Nucleus accumbens (tissue), 56 donors: ENCODE measurements around the gene PAK6.
A peak's percentile ranks its signal among the peaks of the same experiment; 100 is the strongest.

Source experiments
- DNase-seq, 56 donors: peaks; one replicate each; lab custom pipeline; 2025; lab: John Stamatoyannopoulos, UW

PAK6 gene

DNA sequence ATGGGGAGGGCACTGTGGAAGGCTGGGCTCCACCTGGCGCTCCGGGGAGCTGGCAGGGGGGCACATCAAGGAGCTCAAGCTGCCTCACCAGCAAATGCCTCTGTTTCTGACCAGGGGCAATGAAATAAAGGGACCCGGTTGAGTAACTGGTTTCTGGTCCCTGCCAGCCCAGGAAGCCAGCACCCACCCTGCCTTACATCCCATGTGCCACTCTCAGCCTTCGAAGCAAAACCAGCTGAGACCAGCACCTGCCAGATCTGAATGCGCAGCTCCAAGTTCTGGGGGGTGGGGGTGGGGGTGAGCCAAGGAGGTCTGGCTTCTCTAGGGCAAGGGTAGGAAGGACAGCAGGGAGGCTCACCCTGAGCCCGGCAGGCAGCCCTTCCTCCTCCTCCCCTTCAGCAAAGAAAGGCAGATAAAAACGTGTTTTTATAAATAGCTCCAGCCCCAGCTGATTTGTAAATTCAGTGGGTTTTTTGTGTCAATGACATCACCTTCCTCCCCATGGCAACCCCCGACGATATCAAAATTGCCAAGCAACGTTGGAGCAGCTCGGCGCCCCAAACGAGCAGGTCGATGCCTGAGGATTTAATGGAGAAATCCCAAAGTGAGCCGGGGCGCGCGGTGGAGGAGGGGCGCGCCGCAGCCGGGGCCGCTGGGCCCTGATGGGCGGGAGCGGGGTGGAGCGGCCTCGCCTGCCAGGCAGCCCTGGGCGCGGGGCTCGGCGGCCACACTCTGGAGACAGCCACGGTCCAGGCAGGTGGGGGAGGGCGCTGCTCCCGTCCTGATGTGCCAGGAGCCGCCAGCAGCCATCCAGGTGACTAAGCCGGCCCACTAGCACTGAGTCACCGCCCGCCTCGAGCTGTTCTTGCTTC lies at the start of gene PAK6:
PAK6 (plus strand) TSS at position 532 of the 872 bp plus-strand sequence. CDS start 25,723 bp downstream, outside the sequence.
- DNase-seq: peak in 43 of 56 donors; percentile 27 to 90 (median 72)

DNA sequence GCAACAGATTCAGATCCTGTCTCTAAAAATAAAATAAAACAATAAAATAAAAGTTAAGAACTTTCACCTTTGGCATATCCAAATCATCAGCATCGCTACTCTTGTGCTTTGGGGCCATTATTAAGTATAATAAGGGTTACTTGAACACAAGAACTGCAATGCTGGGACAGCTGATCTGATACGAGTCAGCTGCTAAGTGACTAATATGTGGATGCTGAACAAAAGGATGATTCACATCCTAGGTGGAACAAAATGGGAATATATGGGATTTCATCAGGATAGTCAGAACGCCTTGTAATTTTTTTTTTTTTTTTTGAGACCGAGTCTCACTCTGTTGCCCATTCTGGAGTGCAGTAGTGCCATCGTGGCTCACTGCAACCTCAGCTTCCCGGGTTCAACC lies 48.3 kb upstream of the PAK6 start:
- peak in 4 of 56 donors; percentile 2 to 20 (median 17) for DNase-seq

DNA sequence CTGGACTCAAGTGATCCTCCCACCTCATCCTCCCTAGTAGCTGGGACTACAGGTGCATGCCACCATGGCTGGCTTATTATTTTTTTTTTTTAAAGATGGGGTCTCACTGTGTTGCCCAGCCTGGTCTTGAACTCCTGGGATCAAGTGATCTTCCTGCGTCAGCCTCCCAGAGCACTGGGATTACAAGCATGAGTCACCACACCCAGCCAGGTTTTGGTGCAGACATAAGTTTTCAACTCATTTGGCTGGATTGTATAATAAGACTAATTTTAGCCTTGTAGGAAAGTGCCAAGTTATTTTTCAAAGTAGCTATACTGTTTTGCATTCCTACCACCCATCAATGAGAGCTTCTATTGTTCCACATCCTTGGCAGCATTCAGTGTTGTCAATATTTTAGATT lies 45.9 kb upstream of the PAK6 start:
- peak in 20 of 56 donors; percentile 1 to 64 (median 18) for DNase-seq

DNA sequence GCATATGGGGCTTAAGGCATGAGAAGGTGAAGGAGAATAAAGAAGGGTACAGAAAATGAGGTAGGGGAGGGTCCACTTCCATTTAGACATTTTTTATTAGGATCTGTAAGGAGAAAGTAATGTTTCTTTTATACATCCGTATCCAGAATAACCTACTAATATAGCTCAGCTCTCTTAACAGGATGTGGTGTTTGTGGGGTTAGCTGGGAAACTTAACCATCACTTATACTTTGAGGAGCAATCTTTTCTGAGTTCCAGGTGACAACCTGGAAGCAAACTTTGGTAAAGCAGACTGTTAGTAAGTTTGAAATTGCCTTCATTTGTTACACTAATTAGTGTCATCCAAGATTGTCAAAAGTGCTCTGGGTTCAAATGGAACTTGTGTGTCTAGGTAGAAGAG lies 41.4 kb upstream of the PAK6 start:
- no peak for DNase-seq

DNA sequence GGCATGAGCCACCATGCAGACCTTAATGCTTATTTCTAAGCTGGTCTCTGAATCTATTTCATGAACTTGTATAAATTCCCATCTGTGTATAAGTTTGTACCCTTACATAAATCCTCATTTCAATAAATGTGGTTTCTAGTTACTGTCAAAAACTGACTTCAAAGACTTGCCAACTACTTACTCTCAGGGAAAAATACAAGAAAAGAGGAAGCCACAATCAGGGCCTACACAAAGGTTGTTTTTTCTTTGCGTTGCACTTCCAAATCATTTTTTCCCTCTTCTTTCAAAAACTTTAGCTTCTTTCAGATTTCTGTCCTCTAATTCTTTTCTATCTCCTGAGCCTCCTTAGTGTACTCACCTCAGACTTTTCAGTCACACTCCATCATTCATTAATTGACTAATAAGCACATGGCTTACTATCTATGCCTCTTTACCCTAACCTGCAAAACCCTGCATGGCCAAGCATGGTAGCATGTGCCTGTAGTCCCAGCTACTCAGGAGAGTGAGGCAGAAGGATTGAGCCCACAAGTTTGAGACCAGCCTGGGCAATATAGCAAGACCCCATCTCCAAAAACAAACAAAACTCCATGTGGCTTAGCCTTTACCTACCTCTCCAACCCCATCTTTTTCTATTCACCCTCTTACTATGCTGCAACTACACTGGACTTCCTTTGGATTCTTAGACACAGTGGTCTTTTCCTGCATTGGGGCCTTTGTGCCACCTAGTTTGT lies 40.3 kb upstream of the PAK6 start:
- no peak for DNase-seq

DNA sequence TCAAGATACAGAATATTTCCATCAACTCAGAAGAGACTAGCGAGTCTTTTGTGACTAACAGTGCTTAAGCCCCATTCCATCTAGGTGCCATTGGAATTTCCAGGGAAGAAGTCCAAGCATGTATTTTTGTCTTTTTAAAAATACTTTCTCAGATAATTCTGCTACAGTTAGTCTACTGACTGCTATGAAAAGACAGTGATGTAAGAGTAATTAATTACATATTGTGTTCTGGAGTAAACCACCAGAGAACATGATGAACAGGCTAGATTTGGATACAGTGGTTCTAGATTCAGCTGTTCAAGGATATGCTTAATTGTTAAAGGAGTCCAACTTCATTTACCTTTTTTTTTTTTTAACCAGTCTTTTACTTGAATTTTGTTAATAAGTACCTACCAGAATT lies 34.8 kb upstream of the PAK6 start:
- DNase-seq: no peak

DNA sequence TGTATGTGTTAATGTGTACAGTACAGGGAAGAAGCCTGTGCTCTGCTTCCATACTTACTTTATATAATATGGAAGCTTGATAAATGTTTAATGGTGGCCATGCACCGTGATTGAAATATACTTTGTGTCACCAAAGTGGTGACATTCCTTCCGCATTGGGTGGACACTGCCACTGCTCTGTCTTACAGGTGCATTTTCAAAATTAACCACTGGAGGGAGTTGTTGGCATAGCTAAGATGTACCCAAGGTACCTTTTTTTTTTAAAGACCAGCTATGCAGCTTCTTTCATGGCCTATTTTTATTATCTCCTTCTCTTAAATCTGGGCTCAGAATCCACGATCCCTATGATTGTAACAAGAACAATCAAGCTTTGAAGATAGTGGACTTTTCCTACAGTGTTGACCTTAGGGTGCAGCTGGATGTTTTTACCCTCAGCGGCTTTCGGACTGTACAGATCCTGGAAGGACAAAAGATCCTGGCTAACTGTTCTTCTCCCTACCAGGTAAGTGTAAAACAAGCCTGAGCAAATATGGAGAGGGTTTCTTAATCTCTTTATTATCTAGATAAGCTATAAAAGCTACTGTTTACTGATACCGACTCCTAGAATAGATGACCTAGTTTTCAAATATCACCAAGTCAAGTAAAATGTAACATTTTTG lies 21.6 kb upstream of the PAK6 start:
- peak in 11 of 56 donors; percentile 1 to 44 (median 16) for DNase-seq

DNA sequence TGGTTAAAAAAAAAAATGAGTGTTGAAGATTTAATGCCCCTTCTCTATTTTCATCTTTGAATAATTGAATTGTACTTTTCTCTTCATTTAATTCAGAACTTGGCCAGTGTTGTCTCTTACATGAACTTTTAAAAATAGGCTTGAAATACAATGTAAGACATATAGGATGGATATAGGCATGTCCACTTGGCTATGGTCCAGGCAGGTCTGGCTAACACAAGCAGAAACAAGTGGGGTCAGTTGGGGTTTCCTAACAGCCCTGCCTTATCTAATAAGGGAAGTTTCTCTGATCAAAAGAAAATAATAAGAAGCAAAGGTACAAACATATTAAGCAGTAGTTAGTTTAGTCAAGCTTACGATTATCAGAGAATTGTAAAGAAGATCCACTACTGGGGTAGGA lies 19.1 kb upstream of the PAK6 start:
- DNase-seq: no peak

DNA sequence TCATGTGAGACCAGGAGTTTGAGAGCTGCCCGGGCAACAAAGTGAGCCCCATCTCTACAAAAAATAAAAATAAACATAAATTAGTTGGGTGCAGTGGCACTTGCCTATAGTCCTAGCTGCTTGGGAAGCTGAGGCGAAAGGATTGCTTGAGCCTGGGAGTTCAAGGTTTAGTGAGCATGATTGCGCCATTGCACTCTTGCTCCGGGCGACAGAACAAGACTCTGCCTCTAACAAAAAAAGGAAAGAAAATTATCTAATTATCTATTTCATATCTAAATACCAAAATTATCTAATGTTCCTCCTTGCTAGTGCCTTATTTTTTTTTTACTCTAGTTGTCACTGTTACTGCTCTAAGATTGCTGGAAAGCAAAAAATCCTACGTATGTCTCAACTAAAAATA lies 16.7 kb upstream of the PAK6 start:
- no peak for DNase-seq

DNA sequence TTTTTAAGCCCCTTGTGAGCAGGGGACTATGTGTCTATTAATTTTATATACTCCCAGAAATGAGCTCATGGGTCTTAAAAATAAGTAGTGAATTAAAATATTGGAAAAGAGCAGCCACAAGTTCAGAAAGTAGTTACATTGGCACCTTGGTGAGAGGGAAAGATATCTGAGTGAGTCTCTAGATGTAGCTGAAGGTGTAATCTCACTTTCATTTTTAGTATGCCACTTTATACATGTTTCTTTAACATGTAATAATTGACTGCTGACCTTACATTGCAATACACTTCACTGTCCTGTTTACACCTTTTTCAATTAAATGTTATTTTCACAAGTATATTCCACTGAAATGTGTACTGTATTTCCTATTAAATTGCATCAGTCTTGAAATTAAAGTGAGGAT lies 12.1 kb upstream of the PAK6 start:
- no peak for DNase-seq

DNA sequence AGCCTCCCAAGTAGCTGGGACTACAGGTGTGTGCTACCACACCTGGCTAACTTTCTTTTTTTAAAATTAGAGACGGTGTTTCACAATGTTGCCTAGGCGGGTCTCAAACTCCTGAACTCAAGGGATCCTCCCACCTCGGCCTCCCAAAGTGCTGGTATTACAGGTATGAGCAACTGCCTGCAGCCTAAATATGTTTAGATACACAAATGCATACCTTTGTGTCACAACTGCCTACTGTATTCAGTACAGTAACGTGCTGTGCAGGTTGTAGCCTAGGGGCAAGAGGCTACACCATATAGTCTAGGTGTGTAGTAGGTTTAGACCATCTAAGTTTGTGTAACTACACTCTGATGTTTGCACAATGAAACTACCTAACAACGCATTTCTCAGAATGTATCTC lies 9.5 kb upstream of the PAK6 start:
- no peak for DNase-seq

DNA sequence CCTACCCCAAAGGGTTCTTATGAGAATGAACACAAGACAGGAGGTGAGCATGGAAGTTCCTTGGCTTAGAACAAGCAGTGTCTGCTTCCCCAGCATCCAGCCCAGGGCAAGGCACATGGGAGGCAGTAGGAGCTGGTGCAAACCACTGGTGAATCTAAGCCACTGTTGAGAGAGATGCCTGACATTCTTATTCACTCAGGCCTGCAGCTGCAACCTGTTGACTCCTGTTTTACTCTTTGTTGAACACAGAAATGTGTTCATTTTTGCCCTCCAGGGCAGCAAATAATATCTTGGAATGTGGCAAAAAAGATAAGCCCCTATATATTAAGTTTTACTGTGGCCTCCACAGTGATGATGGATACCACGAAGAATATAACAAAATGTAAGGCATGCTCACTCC lies 8.9 kb upstream of the PAK6 start:
- DNase-seq: no peak

DNA sequence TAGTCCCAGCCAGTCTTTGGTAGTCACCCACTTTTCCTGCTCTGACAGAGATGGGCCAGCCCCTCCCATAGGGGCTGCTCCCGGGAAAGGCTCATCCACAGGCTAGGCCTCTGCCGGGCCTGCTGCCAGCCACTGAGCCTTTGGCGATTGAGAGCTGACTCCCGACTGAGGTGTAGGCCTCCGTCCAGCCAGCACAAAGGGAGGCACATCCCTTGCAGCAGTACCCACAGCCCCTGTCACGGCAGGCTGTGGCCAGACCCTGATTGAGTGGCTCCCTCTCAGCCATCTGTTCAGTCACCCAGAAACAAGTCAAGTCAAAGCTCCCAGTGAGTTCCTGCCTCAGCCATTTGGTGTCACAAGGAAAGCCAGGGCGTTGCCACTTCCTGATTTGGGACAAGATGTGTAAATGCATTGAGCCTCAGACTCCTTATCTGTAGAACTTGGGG lies 6.2 kb upstream of the PAK6 start:
- peak in 2 of 56 donors; percentile 11 to 30 for DNase-seq

DNA sequence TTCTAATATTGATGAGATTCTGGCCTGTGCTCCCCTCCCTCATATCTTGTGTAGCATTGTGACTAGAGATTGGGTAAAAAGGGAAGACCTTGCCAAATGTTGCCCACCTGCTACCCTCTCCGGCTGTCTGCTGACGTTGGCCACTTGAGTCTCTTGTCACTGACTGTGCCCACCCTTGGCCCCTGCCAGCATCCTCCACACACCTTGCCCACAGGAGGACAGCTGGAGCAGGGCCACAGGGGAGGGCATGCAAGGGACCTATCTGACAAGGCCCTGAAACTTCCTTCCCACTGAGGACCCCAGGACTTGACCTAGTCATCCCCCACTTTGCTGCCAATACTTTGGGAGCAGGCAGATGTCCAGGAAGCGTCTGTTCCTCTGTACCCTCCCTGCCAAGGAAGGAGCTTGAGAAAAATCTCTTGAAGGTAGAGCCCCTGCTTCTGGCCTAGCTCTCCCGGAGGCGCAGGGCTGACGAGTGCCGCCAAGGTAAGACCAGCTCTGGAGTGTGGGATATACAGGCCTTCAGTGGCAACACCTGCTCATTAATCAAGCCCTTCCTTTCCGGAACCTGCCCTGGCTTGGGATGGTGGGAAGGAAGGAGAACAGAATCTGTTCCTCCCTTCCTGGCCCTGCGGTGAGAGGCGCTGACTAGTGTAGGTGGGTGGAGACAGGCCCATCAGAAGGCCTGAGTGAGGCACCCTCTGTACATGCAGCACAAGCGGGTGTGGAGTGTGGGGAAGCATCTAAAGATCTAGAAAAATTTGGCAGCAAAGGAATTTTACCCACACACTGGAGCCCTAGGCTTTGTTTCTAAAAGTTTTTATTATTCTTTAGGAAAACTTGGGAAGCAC lies 4.9 kb upstream of the PAK6 start:
- no peak for DNase-seq

DNA sequence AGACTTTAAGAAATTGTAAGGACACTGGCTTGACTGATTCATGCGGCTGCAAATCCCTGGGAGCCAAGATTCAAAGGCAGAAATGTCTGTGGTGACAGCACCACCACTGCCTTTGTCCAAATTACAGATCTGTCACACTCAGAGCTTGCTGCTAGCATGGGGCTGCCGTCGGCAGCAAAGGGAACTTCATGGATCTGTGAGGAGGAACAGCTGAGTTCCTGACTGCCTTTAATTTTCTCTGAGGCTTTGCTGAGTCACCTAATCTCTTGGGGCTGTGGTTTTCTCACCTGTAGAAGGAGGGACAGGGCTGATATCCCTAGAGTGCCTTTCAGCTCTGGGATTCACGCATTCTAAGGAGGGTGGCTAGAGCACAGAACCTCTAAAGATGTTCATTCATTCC lies 4.1 kb upstream of the PAK6 start:
- DNase-seq: peak in 1 of 56 donors; percentile 18

DNA sequence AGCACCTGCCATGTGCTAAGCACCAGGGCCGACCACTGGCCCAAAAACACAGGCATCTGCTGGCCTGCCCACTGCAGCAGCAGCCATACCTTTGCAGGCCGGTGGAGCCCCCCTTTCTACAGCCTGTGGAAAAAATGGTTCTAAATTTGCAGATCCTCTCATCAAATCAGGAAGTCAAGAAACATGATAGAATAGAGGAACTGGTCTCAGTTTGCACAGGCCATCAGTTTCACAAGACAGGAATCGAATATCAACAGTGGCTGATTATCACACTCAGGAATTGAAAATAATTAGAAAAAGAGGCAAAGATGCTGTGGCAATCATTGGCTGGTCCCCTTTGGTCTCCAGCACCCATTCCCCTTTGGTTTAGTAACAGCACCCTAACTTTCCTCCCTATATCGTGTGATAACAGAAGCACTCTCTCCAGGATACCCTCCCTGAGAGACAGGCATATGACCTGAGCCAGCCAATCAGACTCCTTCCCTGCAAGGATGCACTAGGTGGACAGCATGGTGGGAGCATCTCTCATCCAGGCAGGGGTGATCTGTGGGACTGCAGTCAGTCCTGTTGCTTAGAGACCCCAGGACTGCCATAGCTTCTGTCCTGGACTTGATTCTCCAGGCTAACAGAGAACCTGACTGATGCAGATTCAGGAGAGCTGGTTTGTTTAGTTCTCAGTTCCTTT lies 3.5 kb upstream of the PAK6 start:
- DNase-seq: peak in 4 of 56 donors; percentile 13 to 42 (median 23)

DNA sequence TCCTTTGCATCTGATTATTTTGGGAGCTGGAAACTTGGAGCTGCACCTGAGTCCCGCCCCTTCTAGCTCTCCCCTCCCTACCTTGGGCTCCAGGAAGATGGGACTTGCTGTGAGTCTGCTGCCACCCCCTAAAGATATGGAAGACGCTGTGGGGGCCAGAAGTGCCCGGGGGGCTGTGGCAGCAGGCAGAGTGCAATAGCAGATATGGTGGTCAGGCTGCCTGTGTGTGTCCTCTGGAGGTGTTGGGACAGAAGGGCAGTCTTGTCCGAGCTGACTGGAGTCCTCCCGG lies 485 bp downstream of the PAK6 start:
- DNase-seq: peak in 5 of 56 donors; percentile 18 to 81 (median 54)

DNA sequence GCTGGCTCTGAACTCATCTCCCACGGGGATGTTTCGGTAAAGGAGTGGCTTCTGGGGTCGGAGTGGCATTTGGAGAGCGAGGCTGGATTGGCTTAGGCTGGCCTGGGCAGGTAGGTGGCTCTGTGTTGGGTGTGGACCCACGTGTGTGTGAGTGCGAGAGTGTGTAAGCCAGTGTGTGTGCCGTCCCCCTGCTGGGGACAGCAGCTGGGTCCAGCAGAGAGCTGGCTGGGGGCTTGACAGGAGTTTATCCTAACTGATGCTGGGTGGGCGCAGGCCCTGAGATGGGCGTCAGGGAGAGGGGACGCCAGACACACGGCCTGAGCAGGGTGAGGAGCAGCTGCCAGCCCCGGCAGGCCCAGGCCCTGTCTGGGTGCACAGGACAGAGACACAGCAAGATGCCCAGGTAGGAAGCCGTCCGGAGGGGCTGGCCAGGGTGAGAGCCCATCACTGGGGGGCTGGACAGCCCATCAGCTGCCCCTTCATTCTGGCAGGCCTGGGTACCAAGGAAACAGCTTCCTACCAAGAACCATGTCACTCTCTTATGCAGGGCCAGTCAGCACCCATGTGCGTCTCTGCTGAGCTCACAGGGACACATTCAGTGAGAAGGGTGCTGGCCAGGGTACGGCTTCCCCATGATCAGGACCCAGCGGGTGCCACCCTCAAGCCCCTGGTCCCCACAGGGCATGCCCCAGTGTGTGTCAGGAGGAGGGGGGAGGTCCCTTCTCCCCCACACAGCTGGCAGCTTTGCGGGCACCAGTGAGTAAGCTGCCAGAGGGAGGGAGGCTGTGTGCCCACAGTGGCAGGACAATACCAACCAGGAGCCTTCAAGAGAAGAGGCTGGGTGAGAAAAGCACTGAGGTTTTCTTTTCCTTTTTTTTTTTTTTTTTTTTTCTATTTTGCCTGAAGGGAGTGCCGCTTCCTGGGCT lies 1.1 kb downstream of the PAK6 start:
- peak in 10 of 56 donors; percentile 13 to 61 (median 32) for DNase-seq
